ENCODE results near the gene FAM240A.

- no peak for TF ChIP-seq POLR2AphosphoS5 (IDR thresholded peaks at IDR 0.05; ENCODE audit: borderline replicate concordance, low read depth, low read length)
- TF ChIP-seq EZH2 (IDR thresholded peaks at IDR 0.05), result no peak
These were observed 33.2 kb upstream of the FAM240A start for GRCh38 chr3:46578973-46579755.

Measured in SK-N-MC (cell line).